OCI-LY3 (cell line): ENCODE measurements around the gene SLC19A1.

Source experiments
- EZH2phosphoT487 ChIP-seq: fragments of 200-600 bp; shearing (Covaris generic); IDR thresholded peaks from 2 replicates; pipeline ENCODE4 v1.6.1; 2018; ENCODE audit warnings: antibody characterized with exemption, mixed run types, low read depth
- TF ChIP-seq, protein P1 (sequence below): fragments of 200-600, 300-600 bp; sonication (generic); IDR thresholded peaks from 2 replicates; pipeline ENCODE4 v1.5.1; 2014; ENCODE audit warnings: antibody characterized with exemption, low read length, low read depth

DNA sequence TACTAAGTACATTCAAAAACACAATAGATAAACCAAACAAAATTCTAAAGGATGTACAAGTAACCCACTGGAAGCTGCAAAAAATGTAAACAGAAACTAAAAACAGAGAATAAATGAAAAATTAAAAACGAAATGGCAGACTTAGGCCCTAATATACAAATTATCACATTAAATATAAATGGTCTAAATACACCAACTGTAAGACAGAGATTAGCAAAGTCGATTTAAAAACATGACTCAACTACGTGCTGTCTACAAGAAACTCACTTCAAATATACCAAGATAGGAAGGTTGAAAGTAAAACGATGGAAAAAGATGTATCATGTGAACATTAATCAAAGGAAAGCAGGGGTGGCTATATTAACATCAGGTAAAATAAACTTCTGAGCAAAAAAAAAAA, 23.1 kb downstream of the SLC19A1 start:
- TF ChIP-seq, protein P1, sequence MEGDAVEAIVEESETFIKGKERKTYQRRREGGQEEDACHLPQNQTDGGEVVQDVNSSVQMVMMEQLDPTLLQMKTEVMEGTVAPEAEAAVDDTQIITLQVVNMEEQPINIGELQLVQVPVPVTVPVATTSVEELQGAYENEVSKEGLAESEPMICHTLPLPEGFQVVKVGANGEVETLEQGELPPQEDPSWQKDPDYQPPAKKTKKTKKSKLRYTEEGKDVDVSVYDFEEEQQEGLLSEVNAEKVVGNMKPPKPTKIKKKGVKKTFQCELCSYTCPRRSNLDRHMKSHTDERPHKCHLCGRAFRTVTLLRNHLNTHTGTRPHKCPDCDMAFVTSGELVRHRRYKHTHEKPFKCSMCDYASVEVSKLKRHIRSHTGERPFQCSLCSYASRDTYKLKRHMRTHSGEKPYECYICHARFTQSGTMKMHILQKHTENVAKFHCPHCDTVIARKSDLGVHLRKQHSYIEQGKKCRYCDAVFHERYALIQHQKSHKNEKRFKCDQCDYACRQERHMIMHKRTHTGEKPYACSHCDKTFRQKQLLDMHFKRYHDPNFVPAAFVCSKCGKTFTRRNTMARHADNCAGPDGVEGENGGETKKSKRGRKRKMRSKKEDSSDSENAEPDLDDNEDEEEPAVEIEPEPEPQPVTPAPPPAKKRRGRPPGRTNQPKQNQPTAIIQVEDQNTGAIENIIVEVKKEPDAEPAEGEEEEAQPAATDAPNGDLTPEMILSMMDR: no peak
- no peak for TF ChIP-seq EZH2phosphoT487
